K562 (cell line): ENCODE results near the gene VRK1. TPM values are rescaled to one million over a fixed set of nuclear protein-coding genes. Genes with fewer than 3 reads are reported as not detected.

Source experiments
- ARHGAP35 ChIP-seq: fragments of 450-650 bp; IDR thresholded peaks from 2 replicates; pipeline ENCODE4 v1.6.1; 2018; ENCODE audit not compliant: partially characterized antibody
- EWSR1 ChIP-seq: fragments of 450-650 bp; IDR thresholded peaks from 2 replicates; pipeline ENCODE4 v1.6.1; 2018; ENCODE audit warnings: borderline replicate concordance, mild to moderate bottlenecking, low read depth, moderate library complexity; ENCODE audit not compliant: partially characterized antibody
- PHTF2 ChIP-seq: fragments of 250-450 bp; sonication (Bioruptor Pico); IDR thresholded peaks from 2 replicates; pipeline ENCODE4 v1.5.0; 2021; ENCODE audit warnings: mild to moderate bottlenecking
- RCOR1 ChIP-seq, 2 experiments: IDR thresholded peaks; 2 replicates each; pipeline ENCODE4 v1.6.1; 2012; ENCODE audit warnings: low read depth in 2 of 2, low read length in 2 of 2, borderline replicate concordance in 1 of 2, improper control_type of control experiment in 1 of 2
- RFX7 ChIP-seq: fragments of 250-450 bp; sonication (Bioruptor Pico); IDR thresholded peaks from 2 replicates; pipeline ENCODE4 v1.5.1; 2021; ENCODE audit warnings: mild to moderate bottlenecking
- RNF2 ChIP-seq: sonication (generic); IDR thresholded peaks from 2 replicates; pipeline ENCODE4 v1.6.1; 2016
- SRSF7 ChIP-seq: fragments of 200-400 bp; formaldehyde crosslinking; optimal IDR thresholded peaks from 2 replicates; pipeline ENCODE3; 2017; ENCODE audit warnings: mild to moderate bottlenecking, low read depth, low read length
- ZC3H8 ChIP-seq: fragments of 450-650 bp; IDR thresholded peaks from 2 replicates; pipeline ENCODE4 v1.6.1; 2017
- polyA plus RNA-seq, 8 experiments: library from polyadenylated mRNA; depleted of rRNA in 4 of 8; stranded (reverse) in 5 of 8; unstranded in 3 of 8; fragments of >200 nt; fragmentation: Nextera tagmentation in 2 of 8; fragmentation: Illumina TruSeq in 1 of 8; extraction: Ambion mirVana in 2 of 8; extraction: Trizol in 1 of 8; gene quantifications; 2 replicates each; pipeline versions ENCODE4 v1.2.1 to v1.2.3, GENCODE V29; 2011 to 2014; ENCODE audit warnings: inconsistent platforms in 1 of 8, missing spikeins in 1 of 8
- total RNA-seq, 7 experiments: library from RNA; depleted of rRNA in 6 of 7; stranded (reverse); fragments of >200 nt in 6 of 7; fragmentation: Illumina TruSeq in 2 of 7; extraction: Trizol in 2 of 7; gene quantifications; 2 replicates each; pipeline versions ENCODE4 v1.2.1 to v1.2.3, GENCODE V29; 2011 to 2021; ENCODE audit warnings: low replicate concordance in 1 of 7
- TF ChIP-seq, protein P1 (sequence below): sonication (generic); formaldehyde crosslinking; IDR thresholded peaks from 2 replicates; pipeline ENCODE4 v1.8.1; 2023; ENCODE audit warnings: mild to moderate bottlenecking, missing genetic modification reagents
- TF ChIP-seq, protein P2 (sequence below): sonication (generic); formaldehyde crosslinking; IDR thresholded peaks from 2 replicates; pipeline ENCODE4 v1.8.0; 2022; ENCODE audit warnings: mild to moderate bottlenecking, missing genetic modification reagents
- TF ChIP-seq, protein P3 (sequence below): sonication (generic); formaldehyde crosslinking; IDR thresholded peaks from 2 replicates; pipeline ENCODE4 v1.4.0; 2020; ENCODE audit warnings: mild to moderate bottlenecking, missing genetic modification reagents
- TF ChIP-seq, protein P4 (sequence below): IDR thresholded peaks from 2 replicates; pipeline ENCODE4 v1.6.1; 2011; ENCODE audit not compliant: insufficient read length; ENCODE audit errors: extremely low read depth

VRK1 gene
- total and polyA plus RNA-seq, 9 of the 15 experiments (the other 6 are each of a cell fraction or from before 2014, with no cell fraction given): 83.6 to 177 (median 116) TPM

DNA sequence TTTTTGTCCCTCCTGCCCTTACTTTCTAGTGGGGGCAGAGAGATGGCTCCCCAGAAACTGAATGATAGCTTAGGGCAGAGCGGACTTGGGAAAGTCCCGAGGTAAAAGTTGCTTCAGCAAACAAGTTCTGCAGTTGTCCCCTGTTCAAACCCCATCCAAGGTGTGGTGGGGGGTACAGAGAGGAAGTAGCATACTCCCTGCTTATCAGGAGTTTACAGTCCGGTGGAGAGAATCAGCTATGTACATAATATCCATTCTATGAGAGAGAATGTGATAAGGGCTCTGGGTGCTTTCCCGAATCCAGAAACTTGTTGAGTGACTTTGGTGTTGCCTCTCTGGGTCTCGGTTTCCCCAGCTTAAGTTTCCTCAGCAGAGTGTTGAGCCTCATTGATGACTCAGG is 40.4 kb upstream of the VRK1 start (continued):
- TF ChIP-seq ARHGAP35 (no peak), ZC3H8 (no peak), RFX7 (CRISPR knock-in tag) (no peak), RCOR1 (IDR thresholded peaks at IDR 0.05; ENCODE audit: borderline replicate concordance in 1 of 2, low read depth in 2 of 2, low read length in 2 of 2) (peak in 1 of 2 experiments; percentile 62; a peak in 2 of 4 replicates), EWSR1 (no peak), RNF2 (no peak), PHTF2 (no peak), SRSF7 (no peak)
- TF ChIP-seq, protein P1, sequence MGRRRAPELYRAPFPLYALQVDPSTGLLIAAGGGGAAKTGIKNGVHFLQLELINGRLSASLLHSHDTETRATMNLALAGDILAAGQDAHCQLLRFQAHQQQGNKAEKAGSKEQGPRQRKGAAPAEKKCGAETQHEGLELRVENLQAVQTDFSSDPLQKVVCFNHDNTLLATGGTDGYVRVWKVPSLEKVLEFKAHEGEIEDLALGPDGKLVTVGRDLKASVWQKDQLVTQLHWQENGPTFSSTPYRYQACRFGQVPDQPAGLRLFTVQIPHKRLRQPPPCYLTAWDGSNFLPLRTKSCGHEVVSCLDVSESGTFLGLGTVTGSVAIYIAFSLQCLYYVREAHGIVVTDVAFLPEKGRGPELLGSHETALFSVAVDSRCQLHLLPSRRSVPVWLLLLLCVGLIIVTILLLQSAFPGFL: no peak
- TF ChIP-seq, protein P2, sequence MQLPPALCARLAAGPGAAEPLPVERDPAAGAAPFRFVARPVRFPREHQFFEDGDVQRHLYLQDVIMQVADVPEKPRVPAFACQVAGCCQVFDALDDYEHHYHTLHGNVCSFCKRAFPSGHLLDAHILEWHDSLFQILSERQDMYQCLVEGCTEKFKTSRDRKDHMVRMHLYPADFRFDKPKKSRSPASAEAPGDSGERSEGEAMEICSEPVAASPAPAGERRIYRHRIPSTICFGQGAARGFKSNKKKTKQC: no peak
- TF ChIP-seq, protein P3, sequence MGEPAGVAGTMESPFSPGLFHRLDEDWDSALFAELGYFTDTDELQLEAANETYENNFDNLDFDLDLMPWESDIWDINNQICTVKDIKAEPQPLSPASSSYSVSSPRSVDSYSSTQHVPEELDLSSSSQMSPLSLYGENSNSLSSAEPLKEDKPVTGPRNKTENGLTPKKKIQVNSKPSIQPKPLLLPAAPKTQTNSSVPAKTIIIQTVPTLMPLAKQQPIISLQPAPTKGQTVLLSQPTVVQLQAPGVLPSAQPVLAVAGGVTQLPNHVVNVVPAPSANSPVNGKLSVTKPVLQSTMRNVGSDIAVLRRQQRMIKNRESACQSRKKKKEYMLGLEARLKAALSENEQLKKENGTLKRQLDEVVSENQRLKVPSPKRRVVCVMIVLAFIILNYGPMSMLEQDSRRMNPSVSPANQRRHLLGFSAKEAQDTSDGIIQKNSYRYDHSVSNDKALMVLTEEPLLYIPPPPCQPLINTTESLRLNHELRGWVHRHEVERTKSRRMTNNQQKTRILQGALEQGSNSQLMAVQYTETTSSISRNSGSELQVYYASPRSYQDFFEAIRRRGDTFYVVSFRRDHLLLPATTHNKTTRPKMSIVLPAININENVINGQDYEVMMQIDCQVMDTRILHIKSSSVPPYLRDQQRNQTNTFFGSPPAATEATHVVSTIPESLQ: no peak
- TF ChIP-seq, protein P4, sequence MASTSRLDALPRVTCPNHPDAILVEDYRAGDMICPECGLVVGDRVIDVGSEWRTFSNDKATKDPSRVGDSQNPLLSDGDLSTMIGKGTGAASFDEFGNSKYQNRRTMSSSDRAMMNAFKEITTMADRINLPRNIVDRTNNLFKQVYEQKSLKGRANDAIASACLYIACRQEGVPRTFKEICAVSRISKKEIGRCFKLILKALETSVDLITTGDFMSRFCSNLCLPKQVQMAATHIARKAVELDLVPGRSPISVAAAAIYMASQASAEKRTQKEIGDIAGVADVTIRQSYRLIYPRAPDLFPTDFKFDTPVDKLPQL: no peak
